GM12878 (cell line): Measurements from ENCODE around the gene NAMPT. TPM values are rescaled to one million over a fixed set of nuclear protein-coding genes. Genes with fewer than 3 reads are reported as not detected.

Experiments
- CBX5 ChIP-seq: sonication (generic); IDR thresholded peaks from 2 replicates; pipeline ENCODE4 v1.6.1; 2016; ENCODE audit warnings: low read depth, moderate library complexity, mild to moderate bottlenecking, inconsistent platforms
- CREB1 ChIP-seq: IDR thresholded peaks from 2 replicates; pipeline ENCODE4 v1.6.1; 2012; ENCODE audit warnings: low read depth, mild to moderate bottlenecking, inconsistent platforms
- FOS ChIP-seq: IDR thresholded peaks from 3 replicates; pipeline ENCODE4 v1.6.1; 2011; ENCODE audit warnings: borderline replicate concordance; ENCODE audit not compliant: insufficient read length; ENCODE audit errors: extremely low read depth
- FOXK2 ChIP-seq: fragments of 450-650 bp; IDR thresholded peaks from 2 replicates; pipeline ENCODE4 v1.6.1; 2017; ENCODE audit warnings: mild to moderate bottlenecking, moderate library complexity
- MYC ChIP-seq: IDR thresholded peaks from 2 replicates; pipeline ENCODE4 v1.6.1; 2011; ENCODE audit warnings: mild to moderate bottlenecking, low read length, moderate library complexity, inconsistent platforms; ENCODE audit not compliant: insufficient read depth, insufficient replicate concordance, insufficient read length, severe bottlenecking
- NKRF ChIP-seq: fragments of 450-650 bp; conservative IDR thresholded peaks from 2 replicates; pipeline ENCODE4 v1.6.1; 2017; ENCODE audit warnings: mild to moderate bottlenecking, moderate library complexity
- POLR2AphosphoS2 ChIP-seq: IDR thresholded peaks from 2 replicates; pipeline ENCODE4 v1.6.1; 2011; ENCODE audit warnings: low read depth, mild to moderate bottlenecking, low read length, improper control_type of control experiment, moderate library complexity
- POLR2AphosphoS5 ChIP-seq: IDR thresholded peaks from 2 replicates; pipeline ENCODE4 v1.6.1; 2011; ENCODE audit warnings: mild to moderate bottlenecking, low read length, inconsistent platforms
- SMARCA5 ChIP-seq: fragments of 450-650 bp; IDR thresholded peaks from 2 replicates; pipeline ENCODE4 v1.6.1; 2017; ENCODE audit warnings: mild to moderate bottlenecking
- SMC3 ChIP-seq: IDR thresholded peaks from 2 replicates; pipeline ENCODE4 v1.6.1; 2011; ENCODE audit warnings: low read length, improper control_type of control experiment, borderline replicate concordance
- USF1 ChIP-seq: IDR thresholded peaks from 2 replicates; pipeline ENCODE4 v1.6.1; 2011; ENCODE audit warnings: borderline replicate concordance, low read depth, mild to moderate bottlenecking, moderate library complexity, mixed read lengths, low read length; ENCODE audit not compliant: insufficient read depth; ENCODE audit errors: extremely low read length
- ZBED1 ChIP-seq: IDR thresholded peaks from 2 replicates; pipeline ENCODE4 v1.6.1; 2016; ENCODE audit warnings: borderline replicate concordance
- ZNF592 ChIP-seq: fragments of 450-650 bp; IDR thresholded peaks from 2 replicates; pipeline ENCODE4 v1.6.1; 2017; ENCODE audit warnings: mild to moderate bottlenecking, moderate library complexity
- ZZZ3 ChIP-seq: IDR thresholded peaks from 2 replicates; pipeline ENCODE4 v1.6.1; 2011; ENCODE audit warnings: low read depth; ENCODE audit not compliant: control insufficient read depth, insufficient read length
- polyA plus RNA-seq, 11 experiments: library from polyadenylated mRNA; depleted of rRNA in 4 of 11; unstranded in 6 of 11; stranded (reverse) in 5 of 11; fragments of >200 nt; fragmentation: Nextera tagmentation in 4 of 11; fragmentation: Illumina TruSeq in 1 of 11; extraction: Ambion mirVana in 4 of 11; extraction: Trizol in 1 of 11; gene quantifications; 1 replicate in 1 of 11; 2 replicates in 10 of 11; pipeline versions ENCODE4 v1.2.1 to v1.2.3, GENCODE V29; 2011 to 2016; ENCODE audit warnings: inconsistent platforms in 2 of 11, missing spikeins in 2 of 11, low read depth in 1 of 11
- total RNA-seq, 4 experiments: library from RNA; depleted of rRNA in 3 of 4; stranded (reverse); fragments of >200 nt in 3 of 4; fragmentation: Illumina TruSeq in 1 of 4; extraction: Trizol in 1 of 4; gene quantifications; 2 replicates each; pipeline versions ENCODE4 v1.2.1 to v1.2.3, GENCODE V29; 2013 to 2021
- TF ChIP-seq, protein P1 (sequence below): IDR thresholded peaks from 2 replicates; pipeline ENCODE4 v1.6.1; 2011; ENCODE audit warnings: low read depth, mild to moderate bottlenecking, low read length, moderate library complexity, borderline replicate concordance; ENCODE audit errors: extremely low read depth
- TF ChIP-seq, protein P2 (sequence below): IDR thresholded peaks from 2 replicates; pipeline ENCODE4 v1.6.1; 2012; ENCODE audit warnings: low read depth, low read length, improper control_type of control experiment
- TF ChIP-seq, protein P3 (sequence below): fragments of 450-650 bp; IDR thresholded peaks from 2 replicates; pipeline ENCODE4 v1.6.1; 2016; ENCODE audit warnings: mild to moderate bottlenecking

NAMPT gene
- total and polyA plus RNA-seq, 10 of the 15 experiments (the other 5 are each of a cell fraction or from before 2014, with no cell fraction given) = 28.3 to 173 (median 75.0) TPM

DNA sequence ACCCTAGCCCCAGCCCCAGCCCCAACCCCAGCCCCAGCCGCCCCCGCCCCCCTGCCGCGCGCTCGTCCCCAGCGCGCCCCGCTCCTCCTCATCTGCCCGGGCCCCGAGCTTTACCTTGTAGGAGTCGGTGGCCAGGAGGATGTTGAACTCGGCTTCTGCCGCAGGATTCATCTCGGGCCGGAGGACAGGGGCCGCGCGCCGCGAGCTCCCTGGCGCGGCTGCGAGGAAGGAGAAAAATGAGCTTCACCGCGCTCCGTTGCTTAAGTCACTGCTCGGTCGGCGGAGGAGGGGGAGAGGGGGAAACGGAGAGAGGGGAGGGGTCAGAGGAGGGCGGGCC lies at the start of gene NAMPT (continued):
- no peak for TF ChIP-seq CBX5
- TF ChIP-seq NKRF = peak; percentile 39
- TF ChIP-seq, protein P1, sequence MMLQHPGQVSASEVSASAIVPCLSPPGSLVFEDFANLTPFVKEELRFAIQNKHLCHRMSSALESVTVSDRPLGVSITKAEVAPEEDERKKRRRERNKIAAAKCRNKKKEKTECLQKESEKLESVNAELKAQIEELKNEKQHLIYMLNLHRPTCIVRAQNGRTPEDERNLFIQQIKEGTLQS = no peak
- TF ChIP-seq SMARCA5 = peak; percentile 26; the same call in 1 of the 2 replicates
- no peak for TF ChIP-seq FOS
- TF ChIP-seq ZNF592 = no peak
- TF ChIP-seq, protein P2, sequence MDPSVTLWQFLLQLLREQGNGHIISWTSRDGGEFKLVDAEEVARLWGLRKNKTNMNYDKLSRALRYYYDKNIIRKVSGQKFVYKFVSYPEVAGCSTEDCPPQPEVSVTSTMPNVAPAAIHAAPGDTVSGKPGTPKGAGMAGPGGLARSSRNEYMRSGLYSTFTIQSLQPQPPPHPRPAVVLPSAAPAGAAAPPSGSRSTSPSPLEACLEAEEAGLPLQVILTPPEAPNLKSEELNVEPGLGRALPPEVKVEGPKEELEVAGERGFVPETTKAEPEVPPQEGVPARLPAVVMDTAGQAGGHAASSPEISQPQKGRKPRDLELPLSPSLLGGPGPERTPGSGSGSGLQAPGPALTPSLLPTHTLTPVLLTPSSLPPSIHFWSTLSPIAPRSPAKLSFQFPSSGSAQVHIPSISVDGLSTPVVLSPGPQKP = no peak
- TF ChIP-seq CREB1 = no peak
- TF ChIP-seq MYC = no peak
- TF ChIP-seq ZBED1 = no peak
- no peak for TF ChIP-seq USF1
- no peak; the same call in 1 of the 2 replicates for TF ChIP-seq SMC3
- TF ChIP-seq ZZZ3 = no peak
- TF ChIP-seq POLR2AphosphoS5 = peak; percentile 67
- TF ChIP-seq, protein P3, sequence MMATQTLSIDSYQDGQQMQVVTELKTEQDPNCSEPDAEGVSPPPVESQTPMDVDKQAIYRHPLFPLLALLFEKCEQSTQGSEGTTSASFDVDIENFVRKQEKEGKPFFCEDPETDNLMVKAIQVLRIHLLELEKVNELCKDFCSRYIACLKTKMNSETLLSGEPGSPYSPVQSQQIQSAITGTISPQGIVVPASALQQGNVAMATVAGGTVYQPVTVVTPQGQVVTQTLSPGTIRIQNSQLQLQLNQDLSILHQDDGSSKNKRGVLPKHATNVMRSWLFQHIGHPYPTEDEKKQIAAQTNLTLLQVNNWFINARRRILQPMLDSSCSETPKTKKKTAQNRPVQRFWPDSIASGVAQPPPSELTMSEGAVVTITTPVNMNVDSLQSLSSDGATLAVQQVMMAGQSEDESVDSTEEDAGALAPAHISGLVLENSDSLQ = no peak
- peak; percentile 63 for TF ChIP-seq POLR2AphosphoS2
- TF ChIP-seq FOXK2 = no peak
